K562 (cell line): ENCODE data around the gene GET3. TPM values are rescaled to one million over a fixed set of nuclear protein-coding genes. Genes with fewer than 3 reads are reported as not detected.

Experiments
- BRD9 ChIP-seq: fragments of 450-650 bp; IDR thresholded peaks from 2 replicates; pipeline ENCODE4 v1.6.1; 2018; ENCODE audit warnings: low read depth; ENCODE audit not compliant: partially characterized antibody
- CBX2 ChIP-seq: fragments of 200-600 bp; sonication (generic); IDR thresholded peaks from one replicate; pipeline ENCODE4 v1.6.1; 2012; ENCODE audit warnings: mild to moderate bottlenecking, low read length, inconsistent platforms; ENCODE audit not compliant: insufficient read depth, poor library complexity, severe bottlenecking
- HDAC6 ChIP-seq: IDR thresholded peaks from 2 replicates; pipeline ENCODE4 v1.6.1; 2012; ENCODE audit warnings: low read depth, mild to moderate bottlenecking, control low read depth, inconsistent platforms, low read length, moderate library complexity
- OTX1 ChIP-seq: fragments of 450-650 bp; formaldehyde crosslinking; IDR thresholded peaks from 2 replicates; pipeline ENCODE4 v1.4.0; 2022; ENCODE audit warnings: mild to moderate bottlenecking
- RBM39 ChIP-seq: fragments of 200-400 bp; formaldehyde crosslinking; optimal IDR thresholded peaks from 2 replicates; pipeline ENCODE3; 2018; ENCODE audit warnings: low read depth, low read length
- SLC30A9 ChIP-seq: fragments of 250-450 bp; sonication (Bioruptor Pico); IDR thresholded peaks from 2 replicates; pipeline ENCODE4 v1.8.0; 2022; ENCODE audit warnings: mild to moderate bottlenecking, moderate library complexity
- TCF7 ChIP-seq: sonication (generic); IDR thresholded peaks from 2 replicates; pipeline ENCODE4 v1.6.1; 2016; ENCODE audit warnings: antibody characterized with exemption, borderline replicate concordance
- TRIM24 ChIP-seq, 2 experiments: fragments of 450-650 bp; IDR thresholded peaks; 2 replicates each; pipeline ENCODE4 v1.6.1; 2016
- polyA plus RNA-seq, 8 experiments: library from polyadenylated mRNA; depleted of rRNA in 4 of 8; stranded (reverse) in 5 of 8; unstranded in 3 of 8; fragments of >200 nt; fragmentation: Nextera tagmentation in 2 of 8; fragmentation: Illumina TruSeq in 1 of 8; extraction: Ambion mirVana in 2 of 8; extraction: Trizol in 1 of 8; gene quantifications; 2 replicates each; pipeline versions ENCODE4 v1.2.1 to v1.2.3, GENCODE V29; 2011 to 2014; ENCODE audit warnings: inconsistent platforms in 1 of 8, missing spikeins in 1 of 8
- total RNA-seq, 7 experiments: library from RNA; depleted of rRNA in 6 of 7; stranded (reverse); fragments of >200 nt in 6 of 7; fragmentation: Illumina TruSeq in 2 of 7; extraction: Trizol in 2 of 7; gene quantifications; 2 replicates each; pipeline versions ENCODE4 v1.2.1 to v1.2.3, GENCODE V29; 2011 to 2021; ENCODE audit warnings: low replicate concordance in 1 of 7
- TF ChIP-seq, protein P1 (sequence below), 3 experiments: fragments of 200-800 bp in 1 of 3; sonication (Bioruptor generic) in 1 of 3; sonication (generic) in 1 of 3; formaldehyde crosslinking in 1 of 3; IDR thresholded peaks; 2 replicates each; pipeline versions ENCODE4 v1.6.1 to v1.8.0; 2016 to 2022; ENCODE audit warnings: mild to moderate bottlenecking in 2 of 3, missing compliant biosample characterization in 2 of 3, missing genetic modification characterization in 2 of 3, missing genetic modification reagents in 1 of 3
- TF ChIP-seq, protein P2 (sequence below): fragments of 150-350 bp; IDR thresholded peaks from 2 replicates; pipeline ENCODE4 v1.6.1; 2014; ENCODE audit warnings: low read depth, mild to moderate bottlenecking, low read length, borderline replicate concordance
- TF ChIP-seq, protein P3 (sequence below): IDR thresholded peaks from 2 replicates; pipeline ENCODE4 v1.6.1; 2011; ENCODE audit warnings: borderline replicate concordance, low read depth, mild to moderate bottlenecking, moderate library complexity, low read length; ENCODE audit not compliant: insufficient read depth, poor library complexity, severe bottlenecking
- TF ChIP-seq, protein P4 (sequence below): fragments of 450-650 bp; IDR thresholded peaks from 2 replicates; pipeline ENCODE4 v1.6.1; 2014; ENCODE audit warnings: low read depth, mild to moderate bottlenecking, moderate library complexity, borderline replicate concordance
- TF ChIP-seq, protein P5 (sequence below): sonication (generic); formaldehyde crosslinking; IDR thresholded peaks from 2 replicates; pipeline ENCODE4 v1.8.1; 2023; ENCODE audit warnings: missing genetic modification reagents, mild to moderate bottlenecking, borderline replicate concordance

GET3 gene
- total and polyA plus RNA-seq, 9 of the 15 experiments (the other 6 are each of a cell fraction or from before 2014, with no cell fraction given): 8.3 to 83.5 (median 51.8) TPM

DNA sequence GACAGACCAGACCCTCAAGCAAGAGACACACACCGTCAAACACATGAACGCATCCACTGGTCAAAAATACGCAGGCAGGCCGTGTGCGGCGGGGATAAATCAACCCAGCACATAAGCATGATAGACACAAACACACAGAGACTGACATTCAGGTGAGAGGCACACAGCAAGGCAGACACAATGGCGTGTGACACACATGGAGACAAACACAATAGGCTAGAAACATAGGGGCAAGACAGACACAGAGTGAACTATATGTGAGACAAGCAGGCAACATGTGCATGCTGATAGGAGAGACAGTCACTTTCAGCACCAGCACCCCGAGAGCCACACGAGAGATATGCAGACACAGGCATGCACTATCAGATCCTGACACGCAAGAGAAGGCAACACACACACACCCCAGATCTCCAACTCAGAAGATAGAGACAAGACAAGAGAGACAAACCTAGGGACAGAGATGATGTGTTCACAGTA lies 47.1 kb downstream of the GET3 start (continued):
- TF ChIP-seq CBX2 (no peak), TCF7 (no peak), SLC30A9 (no peak), RBM39 (no peak), HDAC6 (no peak), TRIM24 (IDR thresholded peaks at IDR 0.05) (peak; percentile 82 to 91), BRD9 (peak; percentile 77), OTX1 (no peak)
- TF ChIP-seq, protein P1, sequence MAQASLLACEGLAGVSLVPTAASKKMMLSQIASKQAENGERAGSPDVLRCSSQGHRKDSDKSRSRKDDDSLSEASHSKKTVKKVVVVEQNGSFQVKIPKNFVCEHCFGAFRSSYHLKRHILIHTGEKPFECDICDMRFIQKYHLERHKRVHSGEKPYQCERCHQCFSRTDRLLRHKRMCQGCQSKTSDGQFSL (CRISPR knock-in tag; IDR thresholded peaks at IDR 0.05): 0 out of 2 replicates have a peak, but pooled peaks have one; percentile 30
- TF ChIP-seq, protein P1 (tag; IDR thresholded peaks at IDR 0.05): no peak
- TF ChIP-seq, protein P2, sequence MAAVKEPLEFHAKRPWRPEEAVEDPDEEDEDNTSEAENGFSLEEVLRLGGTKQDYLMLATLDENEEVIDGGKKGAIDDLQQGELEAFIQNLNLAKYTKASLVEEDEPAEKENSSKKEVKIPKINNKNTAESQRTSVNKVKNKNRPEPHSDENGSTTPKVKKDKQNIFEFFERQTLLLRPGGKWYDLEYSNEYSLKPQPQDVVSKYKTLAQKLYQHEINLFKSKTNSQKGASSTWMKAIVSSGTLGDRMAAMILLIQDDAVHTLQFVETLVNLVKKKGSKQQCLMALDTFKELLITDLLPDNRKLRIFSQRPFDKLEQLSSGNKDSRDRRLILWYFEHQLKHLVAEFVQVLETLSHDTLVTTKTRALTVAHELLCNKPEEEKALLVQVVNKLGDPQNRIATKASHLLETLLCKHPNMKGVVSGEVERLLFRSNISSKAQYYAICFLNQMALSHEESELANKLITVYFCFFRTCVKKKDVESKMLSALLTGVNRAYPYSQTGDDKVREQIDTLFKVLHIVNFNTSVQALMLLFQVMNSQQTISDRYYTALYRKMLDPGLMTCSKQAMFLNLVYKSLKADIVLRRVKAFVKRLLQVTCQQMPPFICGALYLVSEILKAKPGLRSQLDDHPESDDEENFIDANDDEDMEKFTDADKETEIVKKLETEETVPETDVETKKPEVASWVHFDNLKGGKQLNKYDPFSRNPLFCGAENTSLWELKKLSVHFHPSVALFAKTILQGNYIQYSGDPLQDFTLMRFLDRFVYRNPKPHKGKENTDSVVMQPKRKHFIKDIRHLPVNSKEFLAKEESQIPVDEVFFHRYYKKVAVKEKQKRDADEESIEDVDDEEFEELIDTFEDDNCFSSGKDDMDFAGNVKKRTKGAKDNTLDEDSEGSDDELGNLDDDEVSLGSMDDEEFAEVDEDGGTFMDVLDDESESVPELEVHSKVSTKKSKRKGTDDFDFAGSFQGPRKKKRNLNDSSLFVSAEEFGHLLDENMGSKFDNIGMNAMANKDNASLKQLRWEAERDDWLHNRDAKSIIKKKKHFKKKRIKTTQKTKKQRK: no peak
- TF ChIP-seq, protein P3, sequence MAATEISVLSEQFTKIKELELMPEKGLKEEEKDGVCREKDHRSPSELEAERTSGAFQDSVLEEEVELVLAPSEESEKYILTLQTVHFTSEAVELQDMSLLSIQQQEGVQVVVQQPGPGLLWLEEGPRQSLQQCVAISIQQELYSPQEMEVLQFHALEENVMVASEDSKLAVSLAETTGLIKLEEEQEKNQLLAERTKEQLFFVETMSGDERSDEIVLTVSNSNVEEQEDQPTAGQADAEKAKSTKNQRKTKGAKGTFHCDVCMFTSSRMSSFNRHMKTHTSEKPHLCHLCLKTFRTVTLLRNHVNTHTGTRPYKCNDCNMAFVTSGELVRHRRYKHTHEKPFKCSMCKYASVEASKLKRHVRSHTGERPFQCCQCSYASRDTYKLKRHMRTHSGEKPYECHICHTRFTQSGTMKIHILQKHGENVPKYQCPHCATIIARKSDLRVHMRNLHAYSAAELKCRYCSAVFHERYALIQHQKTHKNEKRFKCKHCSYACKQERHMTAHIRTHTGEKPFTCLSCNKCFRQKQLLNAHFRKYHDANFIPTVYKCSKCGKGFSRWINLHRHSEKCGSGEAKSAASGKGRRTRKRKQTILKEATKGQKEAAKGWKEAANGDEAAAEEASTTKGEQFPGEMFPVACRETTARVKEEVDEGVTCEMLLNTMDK: no peak
- TF ChIP-seq, protein P4, sequence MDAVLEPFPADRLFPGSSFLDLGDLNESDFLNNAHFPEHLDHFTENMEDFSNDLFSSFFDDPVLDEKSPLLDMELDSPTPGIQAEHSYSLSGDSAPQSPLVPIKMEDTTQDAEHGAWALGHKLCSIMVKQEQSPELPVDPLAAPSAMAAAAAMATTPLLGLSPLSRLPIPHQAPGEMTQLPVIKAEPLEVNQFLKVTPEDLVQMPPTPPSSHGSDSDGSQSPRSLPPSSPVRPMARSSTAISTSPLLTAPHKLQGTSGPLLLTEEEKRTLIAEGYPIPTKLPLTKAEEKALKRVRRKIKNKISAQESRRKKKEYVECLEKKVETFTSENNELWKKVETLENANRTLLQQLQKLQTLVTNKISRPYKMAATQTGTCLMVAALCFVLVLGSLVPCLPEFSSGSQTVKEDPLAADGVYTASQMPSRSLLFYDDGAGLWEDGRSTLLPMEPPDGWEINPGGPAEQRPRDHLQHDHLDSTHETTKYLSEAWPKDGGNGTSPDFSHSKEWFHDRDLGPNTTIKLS: no peak
- TF ChIP-seq, protein P5, sequence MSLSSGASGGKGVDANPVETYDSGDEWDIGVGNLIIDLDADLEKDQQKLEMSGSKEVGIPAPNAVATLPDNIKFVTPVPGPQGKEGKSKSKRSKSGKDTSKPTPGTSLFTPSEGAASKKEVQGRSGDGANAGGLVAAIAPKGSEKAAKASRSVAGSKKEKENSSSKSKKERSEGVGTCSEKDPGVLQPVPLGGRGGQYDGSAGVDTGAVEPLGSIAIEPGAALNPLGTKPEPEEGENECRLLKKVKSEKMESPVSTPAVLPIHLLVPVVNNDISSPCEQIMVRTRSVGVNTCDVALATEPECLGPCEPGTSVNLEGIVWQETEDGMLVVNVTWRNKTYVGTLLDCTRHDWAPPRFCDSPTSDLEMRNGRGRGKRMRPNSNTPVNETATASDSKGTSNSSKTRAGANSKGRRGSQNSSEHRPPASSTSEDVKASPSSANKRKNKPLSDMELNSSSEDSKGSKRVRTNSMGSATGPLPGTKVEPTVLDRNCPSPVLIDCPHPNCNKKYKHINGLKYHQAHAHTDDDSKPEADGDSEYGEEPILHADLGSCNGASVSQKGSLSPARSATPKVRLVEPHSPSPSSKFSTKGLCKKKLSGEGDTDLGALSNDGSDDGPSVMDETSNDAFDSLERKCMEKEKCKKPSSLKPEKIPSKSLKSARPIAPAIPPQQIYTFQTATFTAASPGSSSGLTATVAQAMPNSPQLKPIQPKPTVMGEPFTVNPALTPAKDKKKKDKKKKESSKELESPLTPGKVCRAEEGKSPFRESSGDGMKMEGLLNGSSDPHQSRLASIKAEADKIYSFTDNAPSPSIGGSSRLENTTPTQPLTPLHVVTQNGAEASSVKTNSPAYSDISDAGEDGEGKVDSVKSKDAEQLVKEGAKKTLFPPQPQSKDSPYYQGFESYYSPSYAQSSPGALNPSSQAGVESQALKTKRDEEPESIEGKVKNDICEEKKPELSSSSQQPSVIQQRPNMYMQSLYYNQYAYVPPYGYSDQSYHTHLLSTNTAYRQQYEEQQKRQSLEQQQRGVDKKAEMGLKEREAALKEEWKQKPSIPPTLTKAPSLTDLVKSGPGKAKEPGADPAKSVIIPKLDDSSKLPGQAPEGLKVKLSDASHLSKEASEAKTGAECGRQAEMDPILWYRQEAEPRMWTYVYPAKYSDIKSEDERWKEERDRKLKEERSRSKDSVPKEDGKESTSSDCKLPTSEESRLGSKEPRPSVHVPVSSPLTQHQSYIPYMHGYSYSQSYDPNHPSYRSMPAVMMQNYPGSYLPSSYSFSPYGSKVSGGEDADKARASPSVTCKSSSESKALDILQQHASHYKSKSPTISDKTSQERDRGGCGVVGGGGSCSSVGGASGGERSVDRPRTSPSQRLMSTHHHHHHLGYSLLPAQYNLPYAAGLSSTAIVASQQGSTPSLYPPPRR (CRISPR knock-in tag): peak; percentile 80; the same call in 1 of the 2 replicates
